Fibroblast of skin of back (primary cell): ENCODE results near the gene PML.
A peak's percentile ranks its signal among the peaks of the same experiment; 100 is the strongest.

Source experiments
- DNase-seq: peaks from one replicate; pipeline ENCODE4 v3.0.0-alpha.2; 2013

Gene PML

GRCh38 chr15:73985101-73985873 is 9.2 kb upstream of the PML start:
- no peak for DNase-seq

- no peak for DNase-seq
These were observed 8.3 kb upstream of the PML start for GRCh38 chr15:73986055-73986775.

- no peak for DNase-seq
These were observed 7.8 kb upstream of the PML start for GRCh38 chr15:73986776-73987056.

- DNase-seq, result no peak
These were observed 7.3 kb upstream of the PML start for GRCh38 chr15:73987250-73987649.

GRCh38 chr15:73987681-73988444 is 6.7 kb upstream of the PML start:
- DNase-seq, result no peak

GRCh38 chr15:73988445-73988969 is 6.0 kb upstream of the PML start:
- no peak for DNase-seq

- DNase-seq, result peak; percentile 90
These were observed 5.3 kb upstream of the PML start for GRCh38 chr15:73989001-73989798.

GRCh38 chr15:73990250-73991005 is 4.1 kb upstream of the PML start:
- DNase-seq, result no peak

GRCh38 chr15:73991260-73991659 is 3.3 kb upstream of the PML start:
- peak; percentile 43 for DNase-seq

GRCh38 chr15:73991726-73992593 is 2.6 kb upstream of the PML start, which contains the start of gene STOML1:
TSS of gene STOML1 (minus strand) at chr15:73992295. CDS start at chr15:73992223, 72 bp downstream.
- peak; percentile 95 for DNase-seq

GRCh38 chr15:73992594-73992898 is 2.0 kb upstream of the PML start:
- DNase-seq, result no peak

- DNase-seq, result no peak
These were observed 1.1 kb upstream of the PML start for GRCh38 chr15:73993211-73993994.

GRCh38 chr15:73994912-73995622 is 551 bp downstream of the PML start:
- DNase-seq, result no peak

- DNase-seq, result no peak
These were observed 1.8 kb downstream of the PML start for GRCh38 chr15:73996267-73996666.

- DNase-seq, result no peak
These were observed 2.4 kb downstream of the PML start for GRCh38 chr15:73996939-73997338.

GRCh38 chr15:73997986-73998385 is 3.5 kb downstream of the PML start:
- no peak for DNase-seq

- no peak for DNase-seq
These were observed 12.5 kb downstream of the PML start for GRCh38 chr15:74006774-74007639.

- DNase-seq, result no peak
These were observed 13.4 kb downstream of the PML start for GRCh38 chr15:74007820-74008371.
